NCI-H146 treated with DMSO at 0.1 percent for 48 hours (cell line): ENCODE results near the gene TBC1D22A.
"Not testable (repeated sequence)": the region's sequence is repeated elsewhere in the genome, so short reads cannot be mapped to it uniquely, and the experiment has no call there.

Experiments
- DNase-seq: peaks from one replicate; lab custom pipeline; 2025; ENCODE audit not compliant: unreplicated experiment; lab: John Stamatoyannopoulos, UW

The TBC1D22A gene

GRCh38 chr22:47129902-47130635, 367.6 kb downstream of the TBC1D22A start:
- no peak for DNase-seq

- DNase-seq, result no peak
Measured at GRCh38 chr22:47130883-47131631, 368.6 kb downstream of the TBC1D22A start.

GRCh38 chr22:47131632-47132427, 369.4 kb downstream of the TBC1D22A start:
- no peak for DNase-seq

GRCh38 chr22:47132428-47132825, 370.0 kb downstream of the TBC1D22A start:
- no peak for DNase-seq

GRCh38 chr22:47133061-47133969, 370.9 kb downstream of the TBC1D22A start:
- DNase-seq, result no peak

GRCh38 chr22:47134222-47134621, 371.8 kb downstream of the TBC1D22A start:
- no peak for DNase-seq

- no peak for DNase-seq
Measured at GRCh38 chr22:47135338-47135737, 372.9 kb downstream of the TBC1D22A start.

- DNase-seq, result no peak
Measured at GRCh38 chr22:47136050-47136449, 373.6 kb downstream of the TBC1D22A start.

GRCh38 chr22:47136671-47137070, 374.2 kb downstream of the TBC1D22A start:
- DNase-seq, result no peak

GRCh38 chr22:47139013-47139789, 376.8 kb downstream of the TBC1D22A start:
- DNase-seq, result no peak

- no peak for DNase-seq
Measured at GRCh38 chr22:47139790-47140119, 377.3 kb downstream of the TBC1D22A start.

- DNase-seq, result not testable (repeated sequence)
Measured at GRCh38 chr22:47140975-47141374, 378.5 kb downstream of the TBC1D22A start.

GRCh38 chr22:47142427-47143046, 380.1 kb downstream of the TBC1D22A start:
- DNase-seq, result no peak

GRCh38 chr22:47143249-47143938, 380.9 kb downstream of the TBC1D22A start:
- no peak for DNase-seq

- DNase-seq, result no peak
Measured at GRCh38 chr22:47144076-47144765, 381.8 kb downstream of the TBC1D22A start.

GRCh38 chr22:47144791-47145425, 382.5 kb downstream of the TBC1D22A start:
- no peak for DNase-seq

GRCh38 chr22:47145883-47146282, 383.4 kb downstream of the TBC1D22A start:
- DNase-seq, result no peak

- no peak for DNase-seq
Measured at GRCh38 chr22:47146391-47146790, 383.9 kb downstream of the TBC1D22A start.
